Measurements from ENCODE around the gene EVC2.

The EVC2 gene

DNA sequence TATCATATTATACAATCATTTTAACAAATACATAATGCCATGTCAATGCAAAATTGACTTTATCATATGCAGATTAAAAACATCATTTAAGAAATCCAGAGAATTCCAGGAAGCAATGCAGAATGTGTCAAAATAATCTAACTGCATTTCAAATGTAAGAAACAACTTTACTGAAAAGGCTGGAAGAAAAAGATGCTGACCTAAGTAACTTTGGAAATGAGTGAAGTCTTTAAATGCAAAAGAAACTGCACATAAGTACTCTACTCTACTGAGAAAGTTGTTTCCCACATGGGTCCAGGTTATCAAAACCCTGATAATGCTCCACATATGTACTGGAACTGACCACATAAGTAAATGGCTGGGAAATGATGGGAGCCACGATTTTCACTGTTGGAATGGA, 149.9 kb downstream of the EVC2 start:
- DNase-seq = no peak

DNA sequence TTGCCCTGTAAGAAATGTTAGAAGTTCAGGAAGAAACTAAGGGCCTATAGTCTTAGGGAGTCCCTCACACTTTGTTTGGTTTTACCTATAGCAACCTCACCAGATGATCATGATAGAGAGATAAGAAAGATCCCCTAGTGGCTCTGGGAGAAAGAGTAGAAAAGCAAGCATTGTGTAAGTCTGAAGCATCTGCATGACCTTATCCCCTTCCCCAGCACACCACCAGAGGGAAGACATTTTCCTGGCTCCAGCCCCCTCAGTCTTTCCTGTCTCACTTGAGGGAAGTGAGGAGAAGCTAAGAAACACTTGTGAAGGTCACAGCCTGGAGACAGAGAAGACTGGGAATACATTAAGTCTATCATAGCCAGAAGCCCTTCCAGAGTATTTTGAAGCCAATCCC, 154.0 kb downstream of the EVC2 start:
- DNase-seq = no peak

DNA sequence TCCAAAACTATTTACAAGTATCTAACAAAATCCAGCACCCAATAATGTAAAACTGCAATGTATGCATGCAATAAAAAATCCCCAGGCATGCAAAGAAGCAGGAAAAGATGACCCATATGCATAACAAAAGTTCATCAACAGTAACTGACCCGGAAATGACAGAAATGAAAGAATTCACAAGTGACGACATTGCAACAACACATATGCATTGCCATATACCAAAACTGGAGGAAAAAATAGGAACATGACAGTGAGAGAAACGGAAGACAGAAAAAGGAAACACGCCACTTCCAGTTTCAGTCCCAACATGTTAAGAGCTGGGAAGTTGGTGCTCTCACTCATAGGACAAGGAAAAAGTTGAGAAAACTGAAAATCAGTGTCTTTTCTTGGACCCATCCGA, 154.6 kb downstream of the EVC2 start:
- DNase-seq = no peak

DNA sequence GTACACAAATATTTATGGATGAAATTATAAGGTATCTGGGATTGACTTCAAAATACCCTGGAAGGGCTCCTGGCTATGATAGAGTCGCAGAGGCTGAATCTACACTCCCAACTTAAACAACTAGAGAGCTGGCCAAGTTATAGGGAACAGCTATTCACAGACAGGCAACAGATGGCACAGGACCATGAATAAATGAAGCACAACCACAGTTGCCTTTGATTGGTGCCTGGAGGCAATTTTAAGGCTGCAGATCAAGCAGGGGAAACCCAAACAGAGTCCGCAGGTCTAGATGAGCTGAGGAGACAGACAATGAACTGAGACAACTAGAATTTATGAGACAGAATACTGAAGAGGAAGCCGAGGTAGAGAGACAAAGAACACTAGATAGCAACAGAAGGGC, 155.9 kb downstream of the EVC2 start:
- DNase-seq = no peak

DNA sequence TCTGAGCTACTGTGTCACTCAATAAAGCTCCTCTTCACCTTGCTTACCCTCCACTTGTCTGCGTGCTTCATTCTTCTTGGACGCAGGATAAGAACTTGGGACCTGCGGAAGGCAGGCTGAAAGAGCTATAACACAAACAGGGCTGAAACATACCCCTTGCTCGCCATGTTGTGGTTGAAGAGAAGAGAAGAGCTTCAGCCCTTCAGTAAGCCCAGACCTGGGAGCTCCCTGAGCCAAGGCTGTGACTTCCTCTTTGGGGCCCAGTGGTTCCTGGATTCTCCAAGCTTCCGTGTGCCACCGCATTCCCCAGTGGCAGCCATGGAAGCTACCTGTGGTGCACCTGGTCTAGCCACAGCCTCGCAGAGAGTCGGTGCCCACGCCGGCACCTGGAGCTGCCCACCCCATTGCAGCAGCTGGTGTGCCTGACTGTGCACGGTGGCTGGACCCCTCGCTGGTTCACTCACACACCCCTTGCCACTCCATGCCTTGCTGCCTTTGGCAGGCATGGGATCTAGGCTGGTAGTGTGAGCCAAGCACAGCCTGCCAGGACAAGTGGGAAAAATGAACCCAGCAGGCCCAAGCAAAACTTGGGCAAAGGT, 160.6 kb downstream of the EVC2 start:
- DNase-seq = no peak

DNA sequence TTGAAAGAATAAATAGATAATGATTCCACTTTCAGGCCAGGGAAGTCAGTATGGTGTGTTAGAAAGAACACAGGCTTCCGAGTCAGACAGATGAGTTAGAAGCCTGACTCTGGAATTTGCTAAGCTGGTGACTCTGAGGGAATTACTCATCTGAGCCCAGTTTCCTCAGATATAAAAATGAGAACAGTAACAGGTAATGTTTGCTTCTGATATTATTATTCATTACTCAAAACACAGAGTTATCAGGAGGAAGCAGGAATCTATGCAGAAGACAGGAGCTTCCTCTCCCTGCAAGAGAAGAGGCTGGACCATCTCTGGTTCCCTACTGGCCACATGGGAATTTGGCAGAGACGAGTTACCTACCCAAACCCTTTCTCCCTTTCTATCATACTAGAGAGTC, 163.1 kb downstream of the EVC2 start:
- DNase-seq = no peak

DNA sequence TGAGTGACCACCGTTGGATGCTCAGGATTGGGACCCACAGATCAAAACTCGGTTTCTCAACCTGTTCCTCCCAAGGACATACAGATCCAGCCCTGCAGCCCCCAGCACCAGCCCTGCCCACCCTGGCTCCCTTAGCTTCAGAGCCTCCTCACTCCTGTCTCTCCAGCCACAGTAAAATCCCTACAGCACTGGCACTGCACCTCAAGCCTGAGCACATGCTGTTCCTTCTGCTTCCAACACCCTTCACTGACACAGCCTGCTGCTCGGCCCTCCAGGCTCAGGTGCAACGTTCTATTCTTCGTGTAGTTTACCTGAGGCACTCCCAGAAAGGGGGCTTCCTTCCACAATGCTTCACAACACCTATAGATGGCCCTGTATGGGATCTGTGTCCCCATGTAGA, 163.6 kb downstream of the EVC2 start:
- DNase-seq = no peak

DNA sequence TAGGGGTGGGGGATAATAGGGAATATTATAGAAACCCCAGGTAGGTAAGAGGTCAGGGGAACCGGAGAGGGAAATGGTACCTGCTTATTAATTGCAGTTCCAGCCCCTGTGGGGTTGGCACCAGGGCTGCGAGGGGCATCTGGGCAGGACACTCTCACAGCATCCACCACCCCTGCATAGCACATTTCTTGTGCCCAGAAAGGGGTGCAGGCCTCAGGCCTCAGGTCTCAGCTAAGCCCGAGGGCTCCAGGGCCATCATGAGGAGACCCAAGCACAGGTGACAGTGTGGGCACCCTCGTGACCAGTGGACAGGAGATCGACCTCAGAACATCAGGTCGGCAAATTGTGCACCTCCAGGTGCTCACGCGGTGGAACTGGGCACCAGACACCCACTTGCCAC, 164.7 kb downstream of the EVC2 start:
- no peak for DNase-seq

DNA sequence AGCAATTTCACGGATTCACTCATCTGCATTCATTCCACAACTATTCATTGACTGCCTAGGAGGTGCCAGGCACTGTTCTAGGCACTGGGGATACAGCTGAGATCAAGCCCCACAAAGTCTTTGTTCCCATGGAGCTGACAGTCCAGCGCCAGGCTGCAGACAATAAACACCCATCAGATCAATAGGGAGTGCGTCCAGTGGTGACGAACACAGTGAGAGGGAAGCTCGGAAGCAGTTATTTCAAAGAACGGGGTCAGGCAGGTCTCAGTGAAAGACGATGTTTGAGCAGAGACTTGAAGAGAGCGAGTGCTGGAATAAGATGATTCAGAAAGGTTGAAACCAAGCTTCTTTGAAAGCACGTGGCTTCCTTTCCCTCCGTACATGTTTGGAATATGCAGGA, 167.2 kb downstream of the EVC2 start:
- no peak for DNase-seq

DNA sequence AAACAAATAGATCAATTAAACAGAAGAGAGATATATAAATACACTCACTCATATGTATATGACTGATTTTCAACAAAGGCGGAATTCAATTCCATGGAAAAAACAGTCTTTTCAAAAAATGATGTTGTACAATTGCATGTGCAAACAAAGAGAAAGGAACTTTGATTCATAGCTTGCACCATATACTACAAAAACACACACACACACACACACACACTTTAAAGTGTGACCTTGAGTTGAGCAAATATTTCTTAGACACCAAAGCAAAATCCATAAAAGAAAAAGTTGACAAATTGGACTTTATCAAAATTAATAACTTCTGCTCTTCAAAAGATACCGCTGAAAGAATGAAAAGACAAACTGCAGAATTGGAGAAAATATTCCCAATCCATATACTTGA, 168.8 kb downstream of the EVC2 start:
- no peak for DNase-seq

DNA sequence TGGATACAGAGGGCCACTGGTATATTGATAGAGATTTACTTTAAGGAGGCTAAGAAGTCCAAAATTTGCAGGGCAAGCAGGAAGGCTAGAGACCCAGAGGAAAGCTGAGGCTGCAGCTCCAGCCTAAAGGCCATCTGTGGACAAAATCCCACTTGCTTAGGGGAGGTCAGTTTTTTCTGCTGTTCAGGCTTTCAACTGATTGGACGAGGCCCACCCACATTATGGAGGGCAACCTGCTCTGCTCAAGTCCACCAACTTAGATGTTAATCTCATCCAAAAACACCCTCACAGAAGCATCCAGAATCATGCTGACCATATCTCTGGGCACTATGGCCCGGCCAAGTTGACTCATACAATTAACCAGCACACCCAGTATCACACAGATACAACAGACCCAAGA, 176.3 kb downstream of the EVC2 start:
- DNase-seq = no peak

DNA sequence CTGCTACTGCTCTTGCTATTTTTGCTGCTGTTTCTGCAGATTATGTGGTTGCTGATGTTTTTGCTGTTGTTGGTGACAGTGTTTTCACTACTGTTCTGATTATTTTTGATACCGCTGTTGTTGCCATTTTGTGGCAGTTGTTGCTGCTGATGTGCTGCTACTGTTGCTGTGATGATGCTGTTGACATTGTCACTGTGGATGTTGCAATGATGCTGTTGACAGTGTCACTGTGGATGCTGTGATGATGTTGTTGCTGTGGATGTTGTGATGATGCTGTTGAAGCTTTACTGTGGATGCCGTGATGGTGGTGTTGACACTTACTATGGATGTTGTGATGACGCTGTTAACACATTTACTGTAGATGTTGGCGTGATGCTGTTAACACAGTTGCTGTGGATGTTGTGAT, 180.3 kb downstream of the EVC2 start:
- no peak for DNase-seq

DNA sequence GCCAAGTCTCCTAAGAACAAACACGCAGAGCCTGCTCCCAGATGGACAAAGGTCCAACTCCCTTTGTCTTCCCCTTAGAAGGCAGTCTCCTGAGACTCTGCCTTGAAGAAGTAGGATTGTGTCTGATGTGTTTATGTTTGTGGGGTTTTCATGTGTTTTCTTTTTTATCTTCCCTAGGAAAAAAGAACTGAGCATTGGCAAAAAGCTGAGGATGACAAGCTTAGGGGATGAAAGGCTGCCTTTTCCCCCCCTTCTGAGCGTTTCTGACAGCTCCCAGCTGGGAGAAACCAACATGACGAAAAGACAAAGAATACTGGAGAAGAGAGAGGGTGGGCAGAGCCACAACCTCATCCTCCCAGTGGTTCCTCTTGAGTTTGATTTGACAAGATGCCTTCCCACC, 181.1 kb downstream of the EVC2 start:
- no peak for DNase-seq

DNA sequence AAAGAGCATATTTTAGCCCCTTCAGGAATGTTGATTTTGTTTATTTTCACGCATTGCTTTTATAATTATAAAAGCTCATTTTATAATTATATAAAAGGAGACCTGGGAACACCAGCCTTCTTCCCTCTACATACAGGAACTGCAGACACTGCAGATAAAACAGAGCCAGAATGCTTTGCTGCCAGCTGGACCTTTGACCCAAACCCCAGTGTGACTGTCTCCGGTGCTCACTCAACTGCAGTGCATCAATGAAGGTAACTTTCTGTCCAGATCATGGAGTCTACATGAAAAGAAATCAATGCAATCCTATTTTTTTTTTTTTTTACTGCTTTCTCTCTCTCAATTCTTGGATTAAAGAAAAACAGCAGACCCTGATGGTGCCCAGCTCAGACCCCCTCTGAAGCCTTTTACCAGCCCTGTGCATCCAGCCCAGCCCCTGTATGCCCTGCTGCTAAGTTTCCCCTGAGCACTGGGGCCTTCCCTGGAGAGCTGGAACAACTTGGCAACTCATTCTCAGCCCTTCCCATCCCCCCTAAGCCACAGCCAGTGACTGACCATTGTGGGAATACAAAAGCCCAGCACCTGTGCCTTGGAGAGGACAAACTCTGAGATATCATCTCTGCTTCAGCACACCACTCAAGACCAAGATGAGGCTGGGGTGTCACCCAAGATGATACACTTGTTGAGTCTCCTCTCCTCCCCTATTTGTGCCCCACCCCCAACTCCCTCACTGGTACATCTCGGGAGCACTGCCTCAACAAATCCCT, 182.1 kb downstream of the EVC2 start:
- no peak for DNase-seq

DNA sequence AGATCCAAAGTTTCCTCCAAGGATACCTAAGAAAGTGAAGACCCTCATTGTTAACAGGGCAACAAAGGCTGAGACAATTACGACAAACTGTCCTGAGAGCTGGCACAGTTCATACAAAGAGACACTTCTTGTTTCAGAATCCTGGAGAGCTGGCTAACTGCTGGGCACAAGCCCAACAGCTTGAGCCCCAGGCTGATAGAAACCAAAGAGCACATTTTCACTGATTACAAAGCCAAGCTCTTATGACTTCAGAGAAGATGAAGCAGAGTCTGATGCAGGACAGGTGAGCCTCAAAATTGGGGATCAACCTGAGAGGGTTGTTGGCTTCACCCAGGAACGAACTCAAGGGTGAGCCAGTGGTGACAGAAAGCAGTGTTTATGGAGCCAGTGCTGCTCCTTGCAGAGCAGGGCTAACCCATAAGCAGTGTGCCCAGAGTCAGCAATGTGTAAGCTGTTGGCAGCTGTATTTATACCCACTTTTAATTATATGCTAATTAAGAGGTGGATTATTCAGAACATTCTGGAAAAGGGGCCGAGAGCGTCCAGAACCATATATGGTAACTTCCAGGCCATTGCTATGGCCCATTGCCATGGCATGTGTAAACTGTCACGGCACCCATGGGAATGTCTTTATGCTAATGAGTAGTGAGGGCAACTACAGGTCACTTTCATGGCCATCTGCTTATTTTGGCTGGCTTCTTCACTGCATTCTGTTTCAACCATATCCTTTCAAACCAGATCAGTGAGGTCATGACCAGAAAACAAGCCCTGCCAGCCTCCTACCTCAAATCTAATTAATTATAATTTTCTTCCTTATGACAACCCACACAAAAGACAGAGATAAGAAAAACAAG, 183.7 kb downstream of the EVC2 start:
- no peak for DNase-seq

DNA sequence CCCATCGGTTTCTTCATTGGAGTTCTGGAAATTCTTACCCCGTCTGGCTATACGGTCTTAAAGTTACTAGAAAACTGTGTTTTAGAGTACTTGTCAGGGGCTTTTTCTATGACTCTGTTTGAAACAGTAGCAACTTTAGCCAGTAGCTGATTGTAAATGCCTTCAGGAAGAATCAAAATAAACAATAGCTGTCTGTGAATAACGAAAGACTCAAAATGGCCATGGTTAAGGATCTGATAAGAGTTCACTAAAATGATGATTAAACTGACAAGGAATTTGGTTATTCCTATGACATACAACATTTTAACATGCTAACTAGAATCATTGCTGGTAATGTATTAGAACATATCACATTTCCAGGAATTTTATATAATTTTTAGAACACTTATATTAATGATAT, 191.0 kb downstream of the EVC2 start:
- no peak for DNase-seq

DNA sequence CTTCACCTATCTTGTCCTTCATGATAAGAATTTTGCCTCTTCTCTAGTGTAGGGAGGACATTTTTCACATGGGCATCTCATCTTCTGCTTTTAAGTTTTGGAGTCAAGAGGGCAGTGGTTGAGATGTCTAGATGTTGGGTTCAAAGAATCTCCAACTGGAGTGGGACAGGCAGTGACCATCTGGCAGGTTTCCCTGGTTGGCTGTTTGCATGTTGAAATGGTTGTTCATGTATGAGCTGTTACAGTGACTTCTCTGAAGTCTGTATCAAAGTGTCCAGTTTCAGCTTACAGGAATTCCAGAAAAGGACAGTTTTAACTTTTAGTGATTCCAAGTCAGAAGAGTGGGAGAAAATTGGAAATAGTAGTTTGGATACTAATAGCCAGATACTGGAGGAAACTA, 192.7 kb downstream of the EVC2 start:
- DNase-seq = no peak
